IgD-negative memory B cell (primary cell): ENCODE measurements around the gene RTN4RL2. TPM values are rescaled to one million over a fixed set of nuclear protein-coding genes. Genes with fewer than 3 reads are reported as not detected.

Experiments used
- H3K27ac Mint-ChIP-seq, 3 donors: one replicate each; pipeline ENCODE4 v1.8.0; 2020 to 2022; ENCODE audit warnings: mild to moderate bottlenecking in 3 of 3, mixed read lengths in 3 of 3, moderate library complexity in 1 of 3
- H3K27me3 Mint-ChIP-seq: one replicate; pipeline ENCODE4 v1.8.0; 2021; ENCODE audit warnings: mixed read lengths
- H3K36me3 Mint-ChIP-seq: one replicate; pipeline ENCODE4 v1.8.0; 2020; ENCODE audit warnings: mild to moderate bottlenecking, mixed read lengths
- H3K4me1 Mint-ChIP-seq, 3 donors: one replicate each; pipeline ENCODE4 v1.8.0; 2020 to 2022; ENCODE audit warnings: mixed read lengths in 3 of 3, mild to moderate bottlenecking in 1 of 3
- H3K4me3 Mint-ChIP-seq, 4 donors: one replicate each; pipeline ENCODE4 v1.8.0; 2020 to 2022; ENCODE audit warnings: mild to moderate bottlenecking in 4 of 4, mixed read lengths in 4 of 4, moderate library complexity in 3 of 4
- H3K9me3 Mint-ChIP-seq, 3 donors: one replicate each; pipeline ENCODE4 v1.8.0; 2020 to 2021; ENCODE audit warnings: mixed read lengths in 3 of 3, mild to moderate bottlenecking in 1 of 3
- polyA plus RNA-seq: library from polyadenylated mRNA; unstranded; fragments of 300-500 nt; fragmentation: Illumina TruSeq; gene quantifications from one replicate; pipeline ENCODE4 v1.2.3, GENCODE V29; 2021

RTN4RL2 gene
- polyA plus RNA-seq, 1 donor from 2014 or later: 0.14 TPM

- Mint-ChIP-seq H3K4me3 (no peak overlapping the region), H3K9me3 (no peaks in the 10 kb centered on the region), H3K27me3 (peaks cover 6% of the 10 kb centered on the region), H3K27ac (no peak overlapping the region), H3K36me3 (peaks cover 2% of the 10 kb centered on the region), H3K4me1 (peaks cover 12 to 17% (median 16%) of the 10 kb centered on the region in 3 donors)
These were observed 26.9 kb downstream of the RTN4RL2 start for GRCh38 chr11:57487021-57487778.

DNA sequence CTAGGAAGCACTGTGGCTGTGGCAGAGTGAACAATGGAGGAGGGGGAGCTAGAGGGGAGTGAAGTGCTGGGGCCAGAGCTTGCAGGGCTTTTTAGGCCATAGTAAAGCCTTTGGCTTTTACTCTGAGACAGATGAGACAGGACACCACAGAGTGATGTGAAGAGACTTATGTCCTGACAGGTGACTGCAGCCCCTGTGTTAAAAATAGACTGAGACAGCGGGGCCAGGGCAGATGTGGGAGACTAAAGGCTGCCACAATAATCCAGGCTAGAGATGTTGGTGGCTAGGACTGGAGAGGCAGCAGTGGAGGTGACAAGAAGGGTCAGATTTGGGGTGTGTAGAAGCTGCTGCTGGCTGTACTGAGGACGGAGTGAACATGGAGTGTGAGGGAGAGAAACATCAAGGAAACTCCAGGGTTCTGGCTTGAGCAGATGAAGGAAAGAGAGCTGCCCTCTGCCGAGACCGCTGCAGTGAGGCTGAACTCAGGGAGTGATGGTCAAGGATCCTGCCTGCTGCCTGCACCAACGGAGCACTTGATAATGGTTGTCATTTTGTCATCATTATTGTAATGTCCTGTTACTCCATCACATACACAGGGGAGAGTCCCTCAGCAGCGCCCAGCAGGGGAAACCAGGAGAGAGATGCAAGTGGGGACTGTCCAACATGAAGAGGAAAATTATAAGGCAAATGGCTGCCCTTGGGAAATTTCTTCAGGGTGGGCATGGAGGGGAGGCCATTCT, 27.8 kb downstream of the RTN4RL2 start:
- Mint-ChIP-seq H3K9me3 (no peaks in the 10 kb centered on the region), H3K4me1 (peaks cover 12 to 16% (median 16%) of the 10 kb centered on the region in 3 donors), H3K27me3 (peaks cover 4% of the 10 kb centered on the region), H3K4me3 (no peak overlapping the region), H3K27ac (no peak overlapping the region), H3K36me3 (peaks cover 2% of the 10 kb centered on the region)

DNA sequence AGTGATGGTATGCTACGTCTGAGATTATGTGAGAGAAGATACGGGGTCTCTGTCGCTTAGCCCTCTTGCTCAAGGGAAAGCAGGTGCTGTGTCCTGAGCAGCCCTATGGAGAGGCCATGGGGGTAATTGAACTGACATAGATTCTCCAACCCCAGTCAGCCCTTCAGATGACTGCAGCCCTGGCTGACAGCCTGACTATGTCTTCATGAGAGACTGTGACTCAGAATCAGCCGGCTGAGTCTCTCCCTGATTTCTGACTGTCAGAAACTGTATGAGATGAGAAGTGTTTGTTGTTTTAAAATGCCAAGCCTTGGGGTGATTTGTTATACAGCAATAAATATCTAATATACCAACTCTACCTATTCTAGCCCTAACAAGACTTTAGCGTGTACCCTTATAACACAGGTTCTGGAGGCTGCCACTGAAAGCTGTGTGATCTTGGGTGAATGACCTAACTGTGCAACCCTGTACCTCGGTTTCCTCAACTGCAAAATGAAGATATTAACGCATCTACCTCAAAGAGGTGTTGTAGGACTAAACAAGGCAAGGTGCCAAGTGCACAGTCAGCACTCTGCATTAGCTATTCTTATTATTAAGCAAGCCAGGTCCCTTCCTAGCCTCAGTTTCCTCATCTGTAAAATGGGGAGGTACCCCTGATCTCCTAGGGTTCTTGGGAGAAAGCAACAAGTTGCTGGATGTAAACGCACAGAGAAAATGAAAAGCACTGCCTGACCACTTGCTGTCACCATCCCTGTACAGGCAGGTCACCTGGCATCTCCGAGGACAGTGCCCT, 30.3 kb downstream of the RTN4RL2 start:
- peaks cover 0 to 2% (median 0%) of the 10 kb centered on the region in 3 donors for H3K4me1 Mint-ChIP-seq
- peaks cover 3% of the 10 kb centered on the region for H3K36me3 Mint-ChIP-seq
- H3K4me3 Mint-ChIP-seq: no peak overlapping the region
- H3K9me3 Mint-ChIP-seq: no peaks in the 10 kb centered on the region
- H3K27me3 Mint-ChIP-seq: no peaks in the 10 kb centered on the region
- H3K27ac Mint-ChIP-seq: no peak overlapping the region

GRCh38 chr11:57491371-57492061, 31.2 kb downstream of the RTN4RL2 start:
- Mint-ChIP-seq H3K4me1 (no peaks in the 10 kb centered on the region), H3K4me3 (no peak overlapping the region), H3K9me3 (no peaks in the 10 kb centered on the region), H3K27ac (no peak overlapping the region), H3K36me3 (peaks cover 2% of the 10 kb centered on the region), H3K27me3 (no peaks in the 10 kb centered on the region)

GRCh38 chr11:57493507-57494503, 33.5 kb downstream of the RTN4RL2 start:
- Mint-ChIP-seq H3K27me3 (no peaks in the 10 kb centered on the region), H3K9me3 (no peaks in the 10 kb centered on the region), H3K4me3 (no peak overlapping the region), H3K4me1 (no peaks in the 10 kb centered on the region), H3K36me3 (peaks cover 3% of the 10 kb centered on the region), H3K27ac (peak overlapping the region in 1 of 3 donors; percentile 67)

GRCh38 chr11:57496109-57496820, 35.9 kb downstream of the RTN4RL2 start:
- Mint-ChIP-seq H3K4me3 (no peak overlapping the region), H3K4me1 (peaks cover 0 to 5% (median 0%) of the 10 kb centered on the region in 3 donors), H3K27me3 (no peaks in the 10 kb centered on the region), H3K27ac (no peak overlapping the region), H3K36me3 (peaks cover 9% of the 10 kb centered on the region), H3K9me3 (no peaks in the 10 kb centered on the region)

DNA sequence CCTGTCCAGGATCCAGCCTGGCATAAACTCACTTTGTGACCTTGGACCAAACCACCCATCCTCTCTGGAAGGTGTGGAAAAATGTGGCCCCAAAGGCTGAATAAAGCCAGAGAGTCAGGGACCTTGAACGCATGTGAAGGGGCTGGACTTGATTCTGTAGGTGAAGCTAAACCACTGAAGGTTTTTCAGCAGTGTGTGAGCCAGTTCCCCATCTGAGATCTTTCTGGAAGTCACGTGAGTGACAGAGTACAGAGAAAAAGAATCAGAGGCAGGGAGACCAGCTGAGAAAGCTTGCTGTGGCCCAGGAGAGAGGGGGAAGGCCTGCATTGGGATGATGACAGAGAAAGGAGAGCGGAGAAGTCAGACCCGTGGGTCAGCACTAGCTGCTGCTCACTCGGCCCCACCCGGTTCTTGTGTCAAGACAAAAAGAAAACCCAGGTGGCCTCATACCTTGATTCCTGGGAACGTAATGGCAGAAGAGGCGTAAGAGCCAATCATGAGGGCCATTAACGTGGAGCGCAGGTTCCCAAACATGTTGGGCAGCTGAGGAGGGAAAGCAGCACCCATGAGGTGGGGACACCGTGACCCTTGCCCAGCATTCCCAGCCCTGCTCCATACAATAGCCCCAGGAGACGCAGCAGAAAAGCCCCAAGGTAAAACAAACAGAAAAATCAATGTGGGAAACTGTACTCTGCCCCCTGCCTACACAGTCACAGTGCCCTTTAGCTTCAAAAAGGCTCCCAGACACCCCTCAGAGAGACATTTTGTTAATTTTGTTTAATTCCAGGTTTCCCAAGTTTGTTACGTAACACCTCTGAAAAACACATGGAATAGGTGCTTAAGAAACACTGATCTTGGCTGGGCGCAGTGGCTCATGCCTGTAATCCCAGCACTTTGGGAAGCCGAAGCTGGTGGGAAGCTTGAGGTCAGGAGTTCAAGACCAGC, 37.2 kb downstream of the RTN4RL2 start:
- H3K27ac Mint-ChIP-seq: no peak overlapping the region
- no peaks in the 10 kb centered on the region for H3K9me3 Mint-ChIP-seq
- peaks cover 0 to 5% (median 0%) of the 10 kb centered on the region in 3 donors for H3K4me1 Mint-ChIP-seq

DNA sequence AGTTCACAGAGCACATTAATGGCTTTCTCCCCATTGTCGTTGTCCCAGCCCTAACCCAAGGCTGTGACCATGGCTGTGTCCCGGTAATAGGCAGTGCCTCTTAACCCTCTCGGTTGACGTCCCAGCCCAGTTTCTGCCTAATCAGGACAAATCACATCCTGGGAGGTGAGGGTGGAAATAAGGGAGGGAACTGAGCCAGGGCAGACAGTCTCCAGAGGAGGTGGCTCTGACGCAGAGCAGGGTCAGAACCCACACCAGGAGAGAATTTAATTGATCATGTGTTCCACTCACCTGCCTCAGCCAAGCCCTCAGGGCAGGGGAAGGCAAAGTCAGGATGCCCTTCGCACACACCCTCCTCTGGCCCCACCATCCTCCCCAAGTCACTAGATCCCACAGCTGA, 38.2 kb downstream of the RTN4RL2 start:
- Mint-ChIP-seq H3K27ac (no peak overlapping the region), H3K4me3 (no peak overlapping the region), H3K9me3 (no peaks in the 10 kb centered on the region), H3K27me3 (no peaks in the 10 kb centered on the region), H3K4me1 (peaks cover 0 to 5% (median 0%) of the 10 kb centered on the region in 3 donors), H3K36me3 (peaks cover 9% of the 10 kb centered on the region)

More for the DNA sequence above, 37.2 kb downstream of the RTN4RL2 start:
- H3K4me3 Mint-ChIP-seq: peak overlapping the region in 1 of 4 donors; percentile 47
- no peaks in the 10 kb centered on the region for H3K27me3 Mint-ChIP-seq
- peaks cover 9% of the 10 kb centered on the region for H3K36me3 Mint-ChIP-seq

DNA sequence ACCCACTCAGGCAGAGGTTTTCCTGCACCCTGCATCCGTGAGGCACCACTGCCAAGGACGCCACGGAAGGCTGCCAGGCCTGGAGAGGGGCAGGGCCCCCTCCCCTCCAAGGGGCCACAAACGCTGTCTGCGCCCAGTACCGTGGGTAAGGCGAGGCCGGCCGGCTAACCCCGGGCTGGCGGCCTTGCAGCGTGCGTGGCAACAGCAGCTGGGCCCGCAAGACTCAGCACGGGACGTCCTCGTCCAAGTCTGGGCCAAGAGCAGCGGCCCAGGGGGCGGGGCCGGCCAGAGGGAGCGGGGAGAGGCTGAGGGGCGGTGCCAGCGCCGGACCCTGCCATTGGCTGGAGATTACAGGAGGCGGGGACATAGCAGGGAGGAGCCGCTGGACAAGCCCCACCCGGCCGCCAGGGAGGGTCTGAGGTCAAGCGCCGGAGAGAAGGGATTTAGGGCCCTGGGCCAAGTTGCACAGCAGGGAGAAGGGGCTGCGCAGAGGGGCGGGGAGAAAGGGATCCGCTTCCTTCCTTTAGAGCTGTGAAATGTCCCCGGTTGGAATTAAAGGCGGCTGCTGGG, 39.2 kb downstream of the RTN4RL2 start:
- Mint-ChIP-seq H3K27me3 (no peaks in the 10 kb centered on the region), H3K9me3 (no peaks in the 10 kb centered on the region), H3K27ac (no peak overlapping the region), H3K4me1 (peaks cover 0 to 5% (median 0%) of the 10 kb centered on the region in 3 donors), H3K36me3 (peaks cover 9% of the 10 kb centered on the region), H3K4me3 (no peak overlapping the region)

- Mint-ChIP-seq H3K4me1 (peaks cover 0 to 5% (median 0%) of the 10 kb centered on the region in 3 donors), H3K4me3 (no peak overlapping the region), H3K36me3 (peaks cover 9% of the 10 kb centered on the region), H3K27ac (no peak overlapping the region), H3K27me3 (no peaks in the 10 kb centered on the region), H3K9me3 (no peaks in the 10 kb centered on the region)
These were observed 39.7 kb downstream of the RTN4RL2 start for GRCh38 chr11:57499983-57500461.

DNA sequence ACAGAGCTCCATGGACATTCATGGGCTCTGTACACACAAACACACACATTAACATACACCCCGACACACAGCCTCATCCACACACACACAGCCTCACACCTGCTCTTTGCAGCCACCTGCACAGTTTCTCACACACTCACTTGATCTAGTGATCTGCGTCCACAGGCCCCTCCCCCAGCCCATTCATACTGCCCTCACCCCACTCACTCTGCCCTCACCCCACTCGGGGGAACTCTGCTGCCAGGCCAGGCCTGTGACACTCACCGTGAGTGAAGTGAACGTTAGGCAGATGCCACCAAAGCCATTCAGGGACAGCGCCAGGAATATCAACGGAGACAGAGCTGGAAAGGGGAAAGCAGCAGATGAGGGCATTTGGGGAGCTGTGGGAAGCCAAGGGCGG, 40.2 kb downstream of the RTN4RL2 start:
- Mint-ChIP-seq H3K36me3 (peaks cover 9% of the 10 kb centered on the region), H3K4me3 (no peak overlapping the region), H3K9me3 (no peaks in the 10 kb centered on the region), H3K27me3 (no peaks in the 10 kb centered on the region), H3K4me1 (peaks cover 0 to 5% (median 0%) of the 10 kb centered on the region in 3 donors), H3K27ac (no peak overlapping the region)

DNA sequence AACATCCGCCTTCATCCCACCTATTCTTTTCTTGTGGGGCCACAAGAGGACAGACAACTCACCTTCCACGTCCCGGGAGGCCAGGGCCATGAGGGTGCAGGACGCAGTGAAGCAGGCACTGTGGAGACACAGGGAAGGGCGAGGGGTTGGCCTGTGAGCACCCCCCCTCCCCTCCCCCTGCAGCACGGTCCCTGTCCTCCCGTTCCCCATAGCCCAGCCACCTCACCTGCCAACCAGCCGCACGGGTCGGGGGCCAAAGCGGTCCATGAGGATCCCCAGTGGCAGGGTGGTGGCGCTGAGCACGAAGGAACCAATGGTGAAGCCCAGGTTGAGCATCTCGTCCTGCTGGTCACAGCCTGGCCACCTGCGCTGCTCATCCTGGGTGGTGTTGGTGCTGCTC, 40.6 kb downstream of the RTN4RL2 start:
- H3K9me3 Mint-ChIP-seq: no peaks in the 10 kb centered on the region
- no peak overlapping the region for H3K27ac Mint-ChIP-seq
- no peak overlapping the region for H3K4me3 Mint-ChIP-seq
- peaks cover 0 to 5% (median 0%) of the 10 kb centered on the region in 3 donors for H3K4me1 Mint-ChIP-seq
- peaks cover 7% of the 10 kb centered on the region for H3K36me3 Mint-ChIP-seq
- no peaks in the 10 kb centered on the region for H3K27me3 Mint-ChIP-seq
